Gastrocnemius medialis (tissue), 4 donors: ENCODE measurements around the gene CPEB3.

Experiments
- POLR2A ChIP-seq, 2 donors: fragments of 450-650 bp; IDR thresholded peaks; one replicate each; pipeline ENCODE4 v1.6.1; 2017; ENCODE audit warnings: antibody characterized with exemption in 2 of 2, mild to moderate bottlenecking in 2 of 2, moderate library complexity in 2 of 2
- TF ChIP-seq, protein P1 (sequence below), 5 experiments: fragments of 450-650 bp in 3 of 5; fragments of 200-600 bp in 2 of 5; sonication (generic) in 2 of 5; IDR thresholded peaks in 4 of 5; conservative IDR thresholded peaks in 1 of 5; 1 replicate in 4 of 5; 2 replicates in 1 of 5; pipeline ENCODE4 v1.5.1; 2016 to 2019; ENCODE audit warnings: antibody characterized with exemption in 5 of 5, mild to moderate bottlenecking in 3 of 5, moderate library complexity in 3 of 5

DNA sequence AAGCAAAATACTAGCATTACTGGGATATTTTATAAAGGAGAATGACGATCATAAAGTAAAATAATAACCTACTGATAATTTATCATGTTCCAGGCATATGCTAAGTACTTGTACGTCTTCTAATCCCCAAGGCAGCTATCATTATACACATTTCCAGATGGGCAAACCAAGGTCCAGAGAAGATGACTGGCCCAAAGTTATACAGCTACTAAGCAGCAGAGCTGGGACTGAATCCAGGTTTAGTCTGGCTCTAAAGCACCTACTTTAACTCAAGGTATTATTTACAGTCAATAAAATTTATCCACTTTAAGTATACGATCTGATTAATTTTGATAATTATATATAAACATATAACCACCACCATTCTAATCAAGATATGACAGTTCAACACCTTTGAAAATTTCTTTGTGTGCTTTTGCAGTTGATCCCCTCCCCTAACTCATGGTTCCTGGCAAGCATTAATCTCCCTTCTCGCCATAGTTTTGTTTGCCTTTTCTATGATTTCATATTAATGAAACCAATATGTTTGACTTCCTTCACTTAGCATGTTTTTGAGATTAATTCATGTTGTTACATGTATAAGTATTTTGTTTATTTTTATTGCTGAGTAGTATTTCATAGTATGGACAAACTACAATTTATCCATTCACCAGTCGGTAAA, 126.7 kb downstream of the CPEB3 start:
- TF ChIP-seq, protein P1, sequence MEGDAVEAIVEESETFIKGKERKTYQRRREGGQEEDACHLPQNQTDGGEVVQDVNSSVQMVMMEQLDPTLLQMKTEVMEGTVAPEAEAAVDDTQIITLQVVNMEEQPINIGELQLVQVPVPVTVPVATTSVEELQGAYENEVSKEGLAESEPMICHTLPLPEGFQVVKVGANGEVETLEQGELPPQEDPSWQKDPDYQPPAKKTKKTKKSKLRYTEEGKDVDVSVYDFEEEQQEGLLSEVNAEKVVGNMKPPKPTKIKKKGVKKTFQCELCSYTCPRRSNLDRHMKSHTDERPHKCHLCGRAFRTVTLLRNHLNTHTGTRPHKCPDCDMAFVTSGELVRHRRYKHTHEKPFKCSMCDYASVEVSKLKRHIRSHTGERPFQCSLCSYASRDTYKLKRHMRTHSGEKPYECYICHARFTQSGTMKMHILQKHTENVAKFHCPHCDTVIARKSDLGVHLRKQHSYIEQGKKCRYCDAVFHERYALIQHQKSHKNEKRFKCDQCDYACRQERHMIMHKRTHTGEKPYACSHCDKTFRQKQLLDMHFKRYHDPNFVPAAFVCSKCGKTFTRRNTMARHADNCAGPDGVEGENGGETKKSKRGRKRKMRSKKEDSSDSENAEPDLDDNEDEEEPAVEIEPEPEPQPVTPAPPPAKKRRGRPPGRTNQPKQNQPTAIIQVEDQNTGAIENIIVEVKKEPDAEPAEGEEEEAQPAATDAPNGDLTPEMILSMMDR (IDR thresholded peaks at IDR 0.05 in 4 of 5, conservative IDR thresholded peaks at IDR 0.05 in 1 of 5) = no peak
- TF ChIP-seq POLR2A (IDR thresholded peaks at IDR 0.05) = no peak
